PFSK-1 (cell line): Measurements from ENCODE around the gene GPATCH8.

ENCODE experiments used
- FOXP2 ChIP-seq: optimal IDR thresholded peaks from 2 replicates; pipeline ENCODE3; 2011; ENCODE audit warnings: borderline replicate concordance, control low read depth, inconsistent platforms; ENCODE audit not compliant: insufficient read depth; ENCODE audit errors: extremely low read length, extremely low read depth
- POLR2AphosphoS5 ChIP-seq: IDR thresholded peaks from 2 replicates; pipeline ENCODE4 v1.6.1; 2012; ENCODE audit warnings: low read depth, mild to moderate bottlenecking, control low read depth, low read length, moderate library complexity
- SIN3A ChIP-seq: IDR thresholded peaks from 2 replicates; pipeline ENCODE4 v1.6.1; 2012; ENCODE audit warnings: mild to moderate bottlenecking, low read length, moderate library complexity, borderline replicate concordance; ENCODE audit not compliant: insufficient read depth
- TAF1 ChIP-seq: IDR thresholded peaks from 2 replicates; pipeline ENCODE4 v1.6.1; 2012; ENCODE audit warnings: low read length, control low read depth, borderline replicate concordance; ENCODE audit not compliant: insufficient read depth
- TF ChIP-seq, protein P1 (sequence below), 2 experiments: IDR thresholded peaks; 2 replicates each; pipeline versions ENCODE4 v1.6.1 to v1.8.0; 2011 to 2012; ENCODE audit warnings: low read depth in 2 of 2, low read length in 2 of 2, control low read depth in 1 of 2, inconsistent platforms in 1 of 2, mild to moderate bottlenecking in 1 of 2, moderate library complexity in 1 of 2; ENCODE audit not compliant: insufficient read depth in 1 of 2

GPATCH8 gene

GRCh38 chr17:44355642-44356099 is 147.5 kb downstream of the GPATCH8 start:
- TF ChIP-seq FOXP2 (no peak), POLR2AphosphoS5 (no peak)
- TF ChIP-seq, protein P1, sequence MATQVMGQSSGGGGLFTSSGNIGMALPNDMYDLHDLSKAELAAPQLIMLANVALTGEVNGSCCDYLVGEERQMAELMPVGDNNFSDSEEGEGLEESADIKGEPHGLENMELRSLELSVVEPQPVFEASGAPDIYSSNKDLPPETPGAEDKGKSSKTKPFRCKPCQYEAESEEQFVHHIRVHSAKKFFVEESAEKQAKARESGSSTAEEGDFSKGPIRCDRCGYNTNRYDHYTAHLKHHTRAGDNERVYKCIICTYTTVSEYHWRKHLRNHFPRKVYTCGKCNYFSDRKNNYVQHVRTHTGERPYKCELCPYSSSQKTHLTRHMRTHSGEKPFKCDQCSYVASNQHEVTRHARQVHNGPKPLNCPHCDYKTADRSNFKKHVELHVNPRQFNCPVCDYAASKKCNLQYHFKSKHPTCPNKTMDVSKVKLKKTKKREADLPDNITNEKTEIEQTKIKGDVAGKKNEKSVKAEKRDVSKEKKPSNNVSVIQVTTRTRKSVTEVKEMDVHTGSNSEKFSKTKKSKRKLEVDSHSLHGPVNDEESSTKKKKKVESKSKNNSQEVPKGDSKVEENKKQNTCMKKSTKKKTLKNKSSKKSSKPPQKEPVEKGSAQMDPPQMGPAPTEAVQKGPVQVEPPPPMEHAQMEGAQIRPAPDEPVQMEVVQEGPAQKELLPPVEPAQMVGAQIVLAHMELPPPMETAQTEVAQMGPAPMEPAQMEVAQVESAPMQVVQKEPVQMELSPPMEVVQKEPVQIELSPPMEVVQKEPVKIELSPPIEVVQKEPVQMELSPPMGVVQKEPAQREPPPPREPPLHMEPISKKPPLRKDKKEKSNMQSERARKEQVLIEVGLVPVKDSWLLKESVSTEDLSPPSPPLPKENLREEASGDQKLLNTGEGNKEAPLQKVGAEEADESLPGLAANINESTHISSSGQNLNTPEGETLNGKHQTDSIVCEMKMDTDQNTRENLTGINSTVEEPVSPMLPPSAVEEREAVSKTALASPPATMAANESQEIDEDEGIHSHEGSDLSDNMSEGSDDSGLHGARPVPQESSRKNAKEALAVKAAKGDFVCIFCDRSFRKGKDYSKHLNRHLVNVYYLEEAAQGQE (IDR thresholded peaks at IDR 0.05; ENCODE audit: insufficient read depth in 1 of 2, low read depth in 2 of 2, low read length in 2 of 2) = no peak

DNA sequence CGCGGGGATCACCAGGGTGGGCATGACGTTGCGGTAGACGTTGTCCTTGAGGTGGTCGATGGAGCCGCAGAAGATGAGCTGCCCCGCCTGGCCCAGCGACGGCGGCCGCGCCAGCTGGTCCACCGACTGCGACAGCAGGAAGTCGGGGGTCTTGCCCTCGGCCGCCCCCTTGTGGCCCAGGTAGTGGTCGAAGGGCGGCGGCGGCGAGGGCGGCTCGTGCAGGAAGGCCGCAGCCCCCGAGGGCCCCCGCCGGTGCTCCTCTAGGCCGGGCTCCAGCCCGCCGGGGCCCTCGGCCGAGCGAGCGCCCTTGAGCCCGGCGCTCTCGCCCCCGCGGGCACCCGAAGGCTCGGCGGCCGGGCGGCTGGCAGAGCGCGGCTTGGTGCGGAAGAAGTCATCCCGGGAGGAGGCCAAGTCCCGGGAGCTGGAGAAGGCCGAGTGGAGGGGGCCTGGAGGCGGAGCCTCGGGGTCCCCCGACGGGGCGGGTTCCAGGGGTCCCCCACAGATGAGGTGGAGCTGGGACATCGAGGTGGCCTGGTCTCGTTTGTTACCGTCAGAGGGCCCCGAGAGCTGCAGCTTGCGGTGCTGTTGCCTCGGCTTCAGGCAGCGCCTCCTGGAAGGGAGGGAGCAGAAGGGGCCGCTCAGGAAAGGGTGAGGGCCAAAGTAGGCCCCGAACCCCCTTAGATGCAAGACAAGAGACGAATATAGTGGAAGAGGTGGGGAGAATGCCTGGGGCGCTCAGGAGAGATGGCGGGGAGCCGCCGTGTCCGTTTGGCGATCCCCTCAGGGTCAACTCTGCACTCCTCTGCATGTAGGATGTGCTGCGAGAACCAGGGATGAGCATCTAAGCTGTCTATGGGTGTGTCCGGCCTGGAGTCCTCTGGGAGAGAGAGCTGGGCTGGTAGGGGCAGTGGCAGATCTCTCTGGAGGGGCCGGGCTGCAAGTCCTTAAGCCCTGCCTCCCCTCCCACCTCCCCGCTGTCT is 148.3 kb downstream of the GPATCH8 start:
- no peak for TF ChIP-seq SIN3A
- no peak for TF ChIP-seq FOXP2
- TF ChIP-seq TAF1 = no peak
- TF ChIP-seq, protein P1 (IDR thresholded peaks at IDR 0.05; ENCODE audit: insufficient read depth in 1 of 2, low read depth in 2 of 2, low read length in 2 of 2) = no peak
- TF ChIP-seq POLR2AphosphoS5 = no peak

DNA sequence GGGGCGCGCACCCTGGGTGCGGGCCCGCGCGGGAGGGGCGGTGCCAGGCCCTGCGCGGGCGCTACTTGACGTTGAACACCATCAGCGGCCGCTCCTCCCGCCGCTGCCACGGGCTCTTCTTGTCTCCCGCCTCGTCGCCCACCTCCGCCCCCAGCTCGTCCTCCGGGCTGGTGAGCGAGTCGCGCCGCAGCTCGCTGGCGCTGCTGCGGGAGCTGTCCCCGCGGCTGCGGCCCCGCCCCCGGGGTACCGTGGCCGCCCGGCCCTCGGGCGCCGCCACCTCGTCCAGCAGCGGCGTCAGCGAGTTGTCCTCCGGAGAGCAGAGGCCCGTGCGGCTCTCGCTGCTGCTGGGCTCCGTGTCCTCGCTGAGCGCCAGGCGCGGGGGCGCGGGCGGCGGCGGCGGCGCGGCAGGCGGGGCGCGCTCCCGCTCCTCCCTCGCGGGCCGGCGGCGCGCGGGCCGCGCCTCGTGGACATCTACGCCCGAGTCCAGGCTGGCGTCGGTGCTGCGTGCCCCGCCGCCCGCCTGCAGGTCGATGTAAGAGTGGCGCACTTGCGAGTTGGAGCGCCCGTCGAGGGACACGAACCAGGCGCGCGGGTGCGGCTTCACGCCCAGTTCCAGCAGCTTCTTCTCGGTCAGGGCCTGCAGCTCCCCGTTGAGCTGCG is 149.4 kb downstream of the GPATCH8 start:
- TF ChIP-seq POLR2AphosphoS5 (no peak), SIN3A (no peak), TAF1 (no peak), FOXP2 (no peak)
- TF ChIP-seq, protein P1 (IDR thresholded peaks at IDR 0.05; ENCODE audit: insufficient read depth in 1 of 2, low read depth in 2 of 2, low read length in 2 of 2) = no peak

GRCh38 chr17:44352828-44353671 is 150.2 kb downstream of the GPATCH8 start:
- no peak for TF ChIP-seq FOXP2
- TF ChIP-seq POLR2AphosphoS5 = no peak
- no peak for TF ChIP-seq TAF1
- TF ChIP-seq SIN3A = no peak

- TF ChIP-seq TAF1 (no peak), SIN3A (no peak), POLR2AphosphoS5 (no peak), FOXP2 (no peak)
- TF ChIP-seq, protein P1 (IDR thresholded peaks at IDR 0.05; ENCODE audit: insufficient read depth in 1 of 2, low read depth in 2 of 2, low read length in 2 of 2) = no peak
These were observed 151.0 kb downstream of the GPATCH8 start for GRCh38 chr17:44351961-44352827.
